GM12878 (cell line): ENCODE results near the gene LRRC56.

ENCODE experiments used
- CEBPB ChIP-seq, 2 experiments: fragments of 150-350 bp in 1 of 2; IDR thresholded peaks; 2 replicates each; pipeline ENCODE4 v1.6.1; 2012 to 2014; ENCODE audit warnings: low read depth in 2 of 2, low read length in 2 of 2, borderline replicate concordance in 1 of 2, inconsistent platforms in 1 of 2
- CTCF ChIP-seq, 3 experiments: IDR thresholded peaks in 2 of 3; conservative IDR thresholded peaks in 1 of 3; 2 replicates each; pipeline ENCODE4 v1.5.1; 2011; ENCODE audit warnings: low read depth in 3 of 3, low read length in 3 of 3, mild to moderate bottlenecking in 3 of 3, control low read depth in 2 of 3, moderate library complexity in 2 of 3, inconsistent platforms in 1 of 3, mixed read lengths in 1 of 3; ENCODE audit not compliant: control insufficient read depth in 2 of 3, insufficient read depth in 1 of 3; ENCODE audit errors: extremely low read depth in 1 of 3
- CUX1 ChIP-seq: IDR thresholded peaks from 2 replicates; pipeline ENCODE4 v1.6.1; 2012; ENCODE audit warnings: improper control_type of control experiment, low read depth, low read length; ENCODE audit not compliant: insufficient replicate concordance
- E2F4 ChIP-seq: IDR thresholded peaks from 2 replicates; pipeline ENCODE4 v1.6.1; 2012; ENCODE audit warnings: low read depth, low read length, improper control_type of control experiment
- EP300 ChIP-seq, 2 experiments: fragments of 150-350 bp in 1 of 2; IDR thresholded peaks; 2 replicates each; pipeline ENCODE4 v1.6.1; 2011 to 2012; ENCODE audit warnings: low read depth in 2 of 2, low read length in 2 of 2, borderline replicate concordance in 1 of 2, improper control_type of control experiment in 1 of 2, inconsistent platforms in 1 of 2; ENCODE audit not compliant: control insufficient read depth in 1 of 2
- NR2C2 ChIP-seq: IDR thresholded peaks from 2 replicates; pipeline ENCODE4 v1.6.1; 2011; ENCODE audit warnings: borderline replicate concordance, low read depth; ENCODE audit not compliant: control insufficient read depth, insufficient read length
- POLR2A ChIP-seq: IDR thresholded peaks from 2 replicates; pipeline ENCODE4 v1.6.1; 2011; ENCODE audit warnings: low read depth, mild to moderate bottlenecking, low read length
- POLR2AphosphoS2 ChIP-seq: IDR thresholded peaks from 2 replicates; pipeline ENCODE4 v1.6.1; 2011; ENCODE audit warnings: low read depth, mild to moderate bottlenecking, low read length, improper control_type of control experiment, moderate library complexity
- RAD21 ChIP-seq: IDR thresholded peaks from 2 replicates; pipeline ENCODE4 v1.6.1; 2011; ENCODE audit warnings: mild to moderate bottlenecking, low read depth, low read length, moderate library complexity; ENCODE audit not compliant: insufficient read depth
- REST ChIP-seq: IDR thresholded peaks from 2 replicates; pipeline ENCODE4 v1.6.1; 2012; ENCODE audit warnings: mild to moderate bottlenecking, low read depth, low read length
- USF2 ChIP-seq: IDR thresholded peaks from 2 replicates; pipeline ENCODE4 v1.6.1; 2011; ENCODE audit warnings: low read depth, low read length, improper control_type of control experiment, borderline replicate concordance

- TF ChIP-seq CEBPB (IDR thresholded peaks at IDR 0.05; ENCODE audit: borderline replicate concordance in 1 of 2, low read depth in 2 of 2, low read length in 2 of 2) (no peak), POLR2AphosphoS2 (no peak), CTCF (IDR thresholded peaks at IDR 0.05 in 2 of 3, conservative IDR thresholded peaks at IDR 0.05 in 1 of 3; ENCODE audit: control insufficient read depth in 2 of 3, extremely low read depth in 1 of 3, insufficient read depth in 1 of 3, low read depth in 3 of 3, low read length in 3 of 3) (no peak), REST (no peak), POLR2A (no peak), RAD21 (no peak), USF2 (no peak), E2F4 (no peak), CUX1 (no peak), EP300 (IDR thresholded peaks at IDR 0.05; ENCODE audit: borderline replicate concordance in 1 of 2, control insufficient read depth in 1 of 2, low read depth in 2 of 2, low read length in 2 of 2) (no peak), NR2C2 (no peak)
Measured at GRCh38 chr11:555780-556661, 18.7 kb downstream of the LRRC56 start.
